Head of caudate nucleus (tissue), 42 donors: Measurements from ENCODE around the gene U2AF1L4.
"Not testable (repeated sequence)": the region's sequence is repeated elsewhere in the genome, so short reads cannot be mapped to it uniquely, and the experiment has no call there.

Experiments used
- DNase-seq, 42 donors: peaks; one replicate each; pipeline versions ENCODE4 v3.0.0 to v3.0.0-alpha.2; 2020 to 2021; ENCODE audit warnings: mixed read lengths in 7 of 42
- intact Hi-C: fragments of 100-400 bp; cut with DNase I; formaldehyde crosslinking; loops from one replicate; pipeline ENCODE4 v1.15.0; 2022

The U2AF1L4 gene

GRCh38 chr19:35734273-35734672, 10.9 kb downstream of the U2AF1L4 start:
- DNase-seq: no peak
- intact Hi-C loops: no loop called here

GRCh38 chr19:35733180-35734125, 11.8 kb downstream of the U2AF1L4 start:
- intact Hi-C loops: no loop called here
- DNase-seq: no peak

- DNase-seq: no peak
- intact Hi-C loops: no loop called here
Observed at GRCh38 chr19:35732540-35733179, 12.6 kb downstream of the U2AF1L4 start.

GRCh38 chr19:35731779-35732405, 13.3 kb downstream of the U2AF1L4 start:
- intact Hi-C loops: no loop called here

GRCh38 chr19:35731353-35731752, 13.9 kb downstream of the U2AF1L4 start:
- intact Hi-C loops: no loop called here
- DNase-seq: no peak

More at GRCh38 chr19:35731779-35732405, 13.3 kb downstream of the U2AF1L4 start:
- no peak for DNase-seq

DNA sequence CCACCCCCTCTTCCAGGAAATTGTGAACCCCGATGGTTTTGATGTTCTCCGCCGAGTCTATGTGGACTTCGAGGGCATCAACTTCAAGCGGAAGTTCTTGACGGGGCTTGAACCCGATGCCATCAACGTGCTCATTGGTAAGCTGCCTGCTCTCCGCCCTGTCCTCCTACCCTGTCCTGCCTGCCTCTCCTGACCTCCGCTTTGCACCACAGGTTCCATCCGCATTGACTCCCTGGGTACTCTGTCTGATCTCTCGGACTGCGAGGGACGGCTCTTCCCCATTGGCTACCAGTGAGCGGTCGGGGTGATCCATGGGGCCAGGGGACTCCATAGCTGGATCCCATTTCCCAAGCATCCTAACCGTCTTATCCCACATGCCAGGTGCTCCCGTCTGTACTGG, 14.9 kb downstream of the U2AF1L4 start:
- intact Hi-C loops: no loop called here
- DNase-seq: no peak

GRCh38 chr19:35729763-35730162, 15.5 kb downstream of the U2AF1L4 start:
- intact Hi-C loops: no loop called here
- no peak for DNase-seq

- intact Hi-C loops: no loop called here
- no peak for DNase-seq
Observed at GRCh38 chr19:35729021-35729420, 16.2 kb downstream of the U2AF1L4 start.

GRCh38 chr19:35727956-35728706, 17.1 kb downstream of the U2AF1L4 start:
- DNase-seq: no peak
- intact Hi-C loops: no loop called here

- intact Hi-C loops: no loop called here
- no peak for DNase-seq
Observed at GRCh38 chr19:35727053-35727955, 17.9 kb downstream of the U2AF1L4 start.

DNA sequence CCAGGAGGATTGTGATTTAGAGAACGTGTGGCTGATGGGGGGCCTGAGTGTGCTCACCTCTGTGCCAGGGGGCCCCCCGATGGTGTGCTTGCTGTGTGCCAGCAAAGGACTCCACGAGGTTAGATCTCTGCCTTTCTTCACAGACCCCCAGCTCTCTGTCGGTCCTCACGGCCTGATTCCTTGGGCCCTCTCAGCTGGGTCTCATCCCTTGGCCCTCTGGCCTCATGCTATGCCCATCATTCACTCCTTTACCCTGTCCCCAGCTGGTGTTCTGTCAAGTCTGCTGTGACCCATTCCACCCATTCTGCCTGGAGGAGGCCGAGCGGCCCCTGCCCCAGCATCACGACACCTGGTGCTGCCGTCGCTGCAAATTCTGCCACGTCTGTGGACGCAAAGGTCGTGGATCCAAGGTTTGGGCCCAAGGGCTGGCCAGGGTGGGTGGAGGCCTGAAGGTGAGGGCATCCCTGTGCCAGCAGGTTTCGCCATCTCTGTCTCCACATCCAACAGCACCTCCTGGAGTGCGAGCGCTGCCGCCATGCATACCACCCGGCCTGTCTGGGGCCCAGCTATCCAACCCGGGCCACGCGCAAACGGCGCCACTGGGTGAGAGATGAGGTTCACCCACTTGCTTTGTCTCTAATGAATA, 19.9 kb downstream of the U2AF1L4 start:
- no peak for DNase-seq
- intact Hi-C loops: no loop called here

GRCh38 chr19:35724560-35724959, 20.7 kb downstream of the U2AF1L4 start:
- no peak for DNase-seq
- intact Hi-C loops: no loop called here

- intact Hi-C loops, DNase-seq: not testable (repeated sequence)
Observed at GRCh38 chr19:35724132-35724531, 21.1 kb downstream of the U2AF1L4 start.

GRCh38 chr19:35723671-35724070, 21.5 kb downstream of the U2AF1L4 start:
- intact Hi-C loops: no loop called here
- no peak for DNase-seq

DNA sequence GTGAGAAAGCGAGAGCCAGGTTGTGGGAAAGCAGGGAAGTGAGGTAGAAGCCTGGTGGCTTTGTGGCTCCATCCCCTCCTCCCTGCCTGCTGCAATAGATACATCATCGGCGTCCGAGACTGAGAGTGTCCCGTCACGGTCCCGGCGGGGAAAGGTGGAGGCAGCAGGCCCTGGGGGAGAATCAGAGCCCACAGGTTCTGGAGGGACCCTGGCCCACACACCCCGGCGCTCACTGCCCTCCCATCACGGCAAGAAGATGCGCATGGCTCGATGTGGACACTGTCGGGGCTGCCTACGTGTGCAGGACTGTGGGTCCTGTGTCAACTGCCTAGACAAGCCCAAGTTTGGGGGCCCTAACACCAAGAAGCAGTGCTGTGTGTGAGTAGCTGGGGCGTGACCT, 22.3 kb downstream of the U2AF1L4 start:
- no peak for DNase-seq
- intact Hi-C loops: no loop called here

- DNase-seq: no peak
- intact Hi-C loops: no loop called here
Observed at GRCh38 chr19:35722461-35722860, 22.8 kb downstream of the U2AF1L4 start.

DNA sequence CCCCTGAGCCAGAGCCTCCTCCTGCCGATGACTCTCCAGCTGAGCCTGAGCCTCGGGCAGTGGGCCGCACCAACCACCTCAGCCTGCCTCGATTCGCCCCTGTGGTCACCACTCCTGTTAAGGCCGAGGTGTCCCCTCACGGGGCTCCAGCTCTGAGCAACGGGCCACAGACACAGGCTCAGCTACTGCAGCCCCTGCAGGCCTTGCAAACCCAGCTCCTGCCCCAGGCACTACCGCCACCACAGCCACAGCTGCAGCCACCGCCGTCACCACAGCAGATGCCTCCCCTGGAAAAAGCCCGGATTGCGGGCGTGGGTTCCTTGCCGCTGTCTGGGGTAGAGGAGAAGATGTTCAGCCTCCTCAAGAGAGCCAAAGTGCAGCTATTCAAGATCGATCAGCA, 23.8 kb downstream of the U2AF1L4 start:
- DNase-seq: no peak
- intact Hi-C loops: no loop called here

- intact Hi-C loops: no loop called here
- no peak for DNase-seq
Observed at GRCh38 chr19:35720648-35721047, 24.6 kb downstream of the U2AF1L4 start.
